Osteocyte (in vitro differentiated cells): Measurements from ENCODE around the gene CDC20B. TPM values are rescaled to one million over a fixed set of nuclear protein-coding genes. Genes with fewer than 3 reads are reported as not detected.

ENCODE experiments used
- DNase-seq: peaks from one replicate; pipeline ENCODE4 v3.0.0; 2021; ENCODE audit warnings: mixed read lengths; ENCODE audit not compliant: unreplicated experiment; ENCODE audit errors: extremely low spot score
- H3K27ac Mint-ChIP-seq: one replicate; pipeline ENCODE4 v1.8.0; 2021; ENCODE audit warnings: mild to moderate bottlenecking, mixed read lengths; ENCODE audit not compliant: unreplicated experiment
- H3K27me3 Mint-ChIP-seq: one replicate; pipeline ENCODE4 v1.8.0; 2021; ENCODE audit warnings: mixed read lengths; ENCODE audit not compliant: unreplicated experiment
- H3K36me3 Mint-ChIP-seq: one replicate; pipeline ENCODE4 v1.8.0; 2021; ENCODE audit warnings: mixed read lengths; ENCODE audit not compliant: unreplicated experiment
- H3K4me1 Mint-ChIP-seq: one replicate; pipeline ENCODE4 v1.8.0; 2021; ENCODE audit warnings: mixed read lengths; ENCODE audit not compliant: unreplicated experiment
- H3K4me3 Mint-ChIP-seq: one replicate; pipeline ENCODE4 v1.8.0; 2021; ENCODE audit warnings: mild to moderate bottlenecking, moderate library complexity, mixed read lengths; ENCODE audit not compliant: unreplicated experiment
- H3K9me3 Mint-ChIP-seq: one replicate; pipeline ENCODE4 v1.8.0; 2021; ENCODE audit warnings: mixed read lengths; ENCODE audit not compliant: unreplicated experiment
- CTCF ChIP-seq: fragments of 200-600 bp; sonication (generic); IDR thresholded peaks from 2 replicates; pipeline ENCODE4 v1.5.0; 2021; ENCODE audit warnings: antibody characterized with exemption, mild to moderate bottlenecking, moderate library complexity
- total RNA-seq: library from RNA; stranded (reverse); gene quantifications from 2 replicates; pipeline ENCODE4 v1.2.1, GENCODE V29; 2021

CDC20B gene
- total RNA-seq, 1 donor from 2014 or later, result not detected

- H3K27me3 Mint-ChIP-seq, result peaks cover 87% of the 10 kb centered on the region
- TF ChIP-seq CTCF, result no peak
- H3K36me3 Mint-ChIP-seq, result no peaks in the 10 kb centered on the region
- H3K9me3 Mint-ChIP-seq, result no peaks in the 10 kb centered on the region
- no peak for DNase-seq
- peaks cover 24% of the 10 kb centered on the region for H3K4me1 Mint-ChIP-seq
- H3K27ac Mint-ChIP-seq, result no peak overlapping the region
- H3K4me3 Mint-ChIP-seq, result no peak overlapping the region
These were observed 46.0 kb upstream of the CDC20B start for GRCh38 chr5:55218967-55219366.

GRCh38 chr5:55211184-55211874 lies 38.4 kb upstream of the CDC20B start:
- TF ChIP-seq CTCF, result no peak
- Mint-ChIP-seq H3K9me3 (no peaks in the 10 kb centered on the region), H3K27me3 (peaks cover 73% of the 10 kb centered on the region), H3K4me3 (no peak overlapping the region), H3K36me3 (no peaks in the 10 kb centered on the region), H3K27ac (no peak overlapping the region), H3K4me1 (no peaks in the 10 kb centered on the region)
- DNase-seq, result no peak

- DNase-seq, result no peak
- Mint-ChIP-seq H3K9me3 (no peaks in the 10 kb centered on the region), H3K4me3 (no peak overlapping the region), H3K27me3 (peaks cover 76% of the 10 kb centered on the region), H3K4me1 (no peaks in the 10 kb centered on the region), H3K36me3 (no peaks in the 10 kb centered on the region), H3K27ac (no peak overlapping the region)
- TF ChIP-seq CTCF, result no peak
These were observed 32.0 kb upstream of the CDC20B start for GRCh38 chr5:55205001-55205400.

GRCh38 chr5:55191165-55191564 lies 18.2 kb upstream of the CDC20B start:
- H3K27me3 Mint-ChIP-seq, result peaks cover 87% of the 10 kb centered on the region
- H3K4me1 Mint-ChIP-seq, result no peaks in the 10 kb centered on the region
- no peak for TF ChIP-seq CTCF
- H3K9me3 Mint-ChIP-seq, result no peaks in the 10 kb centered on the region
- H3K4me3 Mint-ChIP-seq, result no peak overlapping the region
- no peak for DNase-seq
- H3K36me3 Mint-ChIP-seq, result no peaks in the 10 kb centered on the region
- H3K27ac Mint-ChIP-seq, result no peak overlapping the region

GRCh38 chr5:55188656-55189540 lies 15.9 kb upstream of the CDC20B start:
- Mint-ChIP-seq H3K36me3 (no peaks in the 10 kb centered on the region), H3K27me3 (peaks cover 86% of the 10 kb centered on the region), H3K27ac (no peak overlapping the region), H3K4me3 (no peak overlapping the region), H3K4me1 (no peaks in the 10 kb centered on the region), H3K9me3 (peaks cover 3% of the 10 kb centered on the region)
- no peak for DNase-seq
- TF ChIP-seq CTCF, result no peak
